H9 (cell line): ENCODE data around the gene ZBTB8A. TPM values are rescaled to one million over a fixed set of nuclear protein-coding genes. Genes with fewer than 3 reads are reported as not detected.
A peak's percentile ranks its signal among the peaks of the same experiment; 100 is the strongest.

Experiments used
- DNase-seq: peaks from one replicate; pipeline ENCODE4 v3.0.0-alpha.2; 2017
- H2AFZ ChIP-seq: one replicate; pipeline ENCODE4 v1.6.1; 2013; ENCODE audit warnings: mild to moderate bottlenecking, low read length, control low read depth, moderate library complexity
- H2AK5ac ChIP-seq: 2 replicates; pipeline ENCODE4 v1.6.1; 2013; ENCODE audit warnings: low read length, control low read depth, mixed read lengths; ENCODE audit not compliant: insufficient read length
- H2BK120ac ChIP-seq: one replicate; pipeline ENCODE4 v1.6.1; 2013; ENCODE audit warnings: low read depth, mild to moderate bottlenecking, low read length, control low read depth, inconsistent platforms; ENCODE audit not compliant: poor library complexity, severe bottlenecking
- H2BK12ac ChIP-seq: 2 replicates; pipeline ENCODE4 v1.6.1; 2013; ENCODE audit warnings: low read length, control low read depth, mixed read lengths, low read depth; ENCODE audit not compliant: insufficient read length
- H2BK15ac ChIP-seq: 2 replicates; pipeline ENCODE4 v1.6.1; 2013; ENCODE audit warnings: low read depth, low read length, control low read depth
- H2BK20ac ChIP-seq: one replicate; pipeline ENCODE4 v1.6.1; 2013; ENCODE audit warnings: low read depth, mild to moderate bottlenecking, low read length, control low read depth, inconsistent platforms; ENCODE audit not compliant: poor library complexity, severe bottlenecking
- H2BK5ac ChIP-seq: 2 replicates; pipeline ENCODE4 v1.6.1; 2013; ENCODE audit warnings: low read length, control low read depth, mixed read lengths; ENCODE audit not compliant: insufficient read length
- H3K14ac ChIP-seq: 2 replicates; pipeline ENCODE4 v1.6.1; 2013; ENCODE audit warnings: low read length, control low read depth; ENCODE audit not compliant: insufficient read depth
- H3K18ac ChIP-seq: 2 replicates; pipeline ENCODE4 v1.6.1; 2013; ENCODE audit warnings: low read depth, mild to moderate bottlenecking, mixed read lengths, low read length, control low read depth; ENCODE audit not compliant: insufficient read length
- H3K23ac ChIP-seq: 2 replicates; pipeline ENCODE4 v1.6.1; 2013; ENCODE audit warnings: low read length, control low read depth, mixed read lengths, low read depth; ENCODE audit not compliant: insufficient read length
- H3K23me2 ChIP-seq: 2 replicates; pipeline ENCODE4 v1.6.1; 2013; ENCODE audit warnings: low read depth, mild to moderate bottlenecking, mixed read lengths, low read length, control low read depth; ENCODE audit not compliant: insufficient read length, poor library complexity, severe bottlenecking
- H3K27ac ChIP-seq: 2 replicates; pipeline ENCODE4 v1.5.1; 2013; ENCODE audit warnings: low read length, control low read depth, mixed read lengths, low read depth; ENCODE audit not compliant: insufficient read length
- H3K27me3 ChIP-seq: 2 replicates; pipeline ENCODE4 v1.6.1; 2013; ENCODE audit warnings: low read length, control low read depth, inconsistent platforms; ENCODE audit not compliant: insufficient read depth
- H3K4ac ChIP-seq: 2 replicates; pipeline ENCODE4 v1.6.1; 2013; ENCODE audit warnings: low read depth, mild to moderate bottlenecking, control low read depth, inconsistent platforms, low read length, moderate library complexity
- H3K4me1 ChIP-seq: 2 replicates; pipeline ENCODE4 v1.6.1; 2013; ENCODE audit warnings: low read length, control low read depth, inconsistent platforms; ENCODE audit not compliant: insufficient read depth
- H3K4me2 ChIP-seq: 2 replicates; pipeline ENCODE4 v1.6.1; 2013; ENCODE audit warnings: low read length, control low read depth, mixed read lengths; ENCODE audit not compliant: insufficient read length, insufficient read depth
- H3K56ac ChIP-seq: 2 replicates; pipeline ENCODE4 v1.6.1; 2013; ENCODE audit warnings: low read depth, mild to moderate bottlenecking, mixed read lengths, low read length, control low read depth; ENCODE audit not compliant: insufficient read length
- H3K79me1 ChIP-seq: 2 replicates; pipeline ENCODE4 v1.6.1; 2013; ENCODE audit warnings: low read depth, mild to moderate bottlenecking, moderate library complexity, low read length, control low read depth, inconsistent platforms; ENCODE audit not compliant: insufficient read depth, poor library complexity, severe bottlenecking
- H3K79me2 ChIP-seq: 2 replicates; pipeline ENCODE4 v1.6.1; 2013; ENCODE audit warnings: low read length, control low read depth, inconsistent platforms; ENCODE audit not compliant: insufficient read depth
- H3K9ac ChIP-seq: 2 replicates; pipeline ENCODE4 v1.6.1; 2013; ENCODE audit warnings: low read length, control low read depth, mixed read lengths; ENCODE audit not compliant: insufficient read length; ENCODE audit errors: extremely low read depth
- H3K9me3 ChIP-seq: one replicate; pipeline ENCODE4 v1.6.1; 2013; ENCODE audit warnings: low read depth, low read length, inconsistent platforms; ENCODE audit not compliant: control insufficient read depth
- H3T11ph ChIP-seq: one replicate; pipeline ENCODE4 v1.6.1; 2013; ENCODE audit warnings: mild to moderate bottlenecking, low read length, control low read depth, inconsistent platforms
- H4K20me1 ChIP-seq: one replicate; pipeline ENCODE4 v1.6.1; 2013; ENCODE audit not compliant: control insufficient read depth, insufficient read length, insufficient read depth
- H4K5ac ChIP-seq: 2 replicates; pipeline ENCODE4 v1.6.1; 2013; ENCODE audit warnings: low read depth, mild to moderate bottlenecking, mixed read lengths, low read length, control low read depth; ENCODE audit not compliant: insufficient read length
- H4K8ac ChIP-seq: replicated peaks from 2 replicates; pipeline ENCODE4 v1.6.1; 2013; ENCODE audit warnings: low read length, control low read depth, mixed read lengths, low read depth; ENCODE audit not compliant: insufficient read length
- H4K91ac ChIP-seq: 2 replicates; pipeline ENCODE4 v1.6.1; 2013; ENCODE audit warnings: low read depth, mild to moderate bottlenecking, moderate library complexity, mixed read lengths, low read length, control low read depth; ENCODE audit not compliant: insufficient read length
- H3K27ac Mint-ChIP-seq, 3 experiments: 2 replicates in 2 of 3; 3 replicates in 1 of 3; pipeline ENCODE4 v1.8.0; 2020 to 2021; ENCODE audit warnings: mixed read lengths in 3 of 3, mild to moderate bottlenecking in 1 of 3, moderate library complexity in 1 of 3
- H3K27me3 Mint-ChIP-seq: 2 replicates; pipeline ENCODE4 v1.8.0; 2021; ENCODE audit warnings: low read depth, mild to moderate bottlenecking, moderate library complexity, mixed read lengths
- H3K36me3 Mint-ChIP-seq, 3 experiments: 2 replicates in 2 of 3; 3 replicates in 1 of 3; pipeline ENCODE4 v1.8.0; 2020 to 2021; ENCODE audit warnings: low read depth in 3 of 3, mixed read lengths in 3 of 3; ENCODE audit not compliant: insufficient read depth in 1 of 3
- H3K4me1 Mint-ChIP-seq, 2 experiments: 2 replicates each; pipeline ENCODE4 v1.8.0; 2020; ENCODE audit warnings: mixed read lengths in 2 of 2
- H3K4me3 Mint-ChIP-seq, 2 experiments: 2 replicates in 1 of 2; 3 replicates in 1 of 2; pipeline ENCODE4 v1.8.0; 2020 to 2021; ENCODE audit warnings: mild to moderate bottlenecking in 2 of 2, mixed read lengths in 2 of 2, moderate library complexity in 1 of 2
- H3K9me3 Mint-ChIP-seq, 2 experiments: 2 replicates in 1 of 2; 3 replicates in 1 of 2; pipeline ENCODE4 v1.8.0; 2020; ENCODE audit warnings: mild to moderate bottlenecking in 2 of 2, mixed read lengths in 2 of 2, moderate library complexity in 1 of 2
- CTCF ChIP-seq: fragments of 200-600 bp; sonication (generic); conservative IDR thresholded peaks from 3 replicates; pipeline ENCODE4 v1.8.0; 2021; ENCODE audit warnings: antibody characterized with exemption, mild to moderate bottlenecking
- WGBS: extraction: QIAGEN DNeasy Blood & Tissue Kit; methylation state at CpG from one replicate; pipeline ENCODE4 v1.1.7; 2013; ENCODE audit warnings: missing lambda C conversion rate, low lambda C conversion rate, mixed read lengths; ENCODE audit not compliant: insufficient read length; ENCODE audit errors: extremely low coverage; 5-methylcytosine and 5-hydroxymethylcytosine counted together
- total RNA-seq: library from RNA; stranded (reverse); gene quantifications from 2 replicates; pipeline ENCODE4 v1.2.1, GENCODE V29; 2021

ZBTB8A gene
- total RNA-seq, 1 experiment from 2014 or later, result 11.3 TPM

- H3K27me3 Mint-ChIP-seq, result no peaks in the 10 kb centered on the region
- Histone ChIP-seq H2BK120ac (no peak overlapping the region), H4K5ac (no peak overlapping the region), H4K20me1 (no peaks in the 10 kb centered on the region), H3K56ac (no peak overlapping the region), H4K91ac (no peak overlapping the region), H2BK15ac (no peak overlapping the region), H4K8ac (no peak overlapping the region), H3K4me2 (no peak overlapping the region), H3K27ac (no peak overlapping the region), H2BK12ac (no peak overlapping the region), H2BK20ac (no peak overlapping the region), H3K18ac (no peak overlapping the region), H3K4ac (no peak overlapping the region), H3K79me1 (no peaks in the 10 kb centered on the region), H3K23me2 (no peaks in the 10 kb centered on the region), H3K4me1 (no peaks in the 10 kb centered on the region), H3K79me2 (no peaks in the 10 kb centered on the region), H3K14ac (no peak overlapping the region), H3K23ac (no peak overlapping the region), H3K9ac (no peak overlapping the region), H2AK5ac (no peak overlapping the region), H2BK5ac (no peak overlapping the region), H3K9me3 (no peaks in the 10 kb centered on the region), H3K27me3 (no peaks in the 10 kb centered on the region), H3T11ph (no peak overlapping the region), H2AFZ (no peak overlapping the region)
- no peak overlapping the region; a peak in 1 of 5 replicates for H3K4me3 Mint-ChIP-seq
- DNase-seq, result no peak
- TF ChIP-seq CTCF, result no peak
- H3K9me3 Mint-ChIP-seq, result no peaks in the 10 kb centered on the region
- H3K4me1 Mint-ChIP-seq, result no peaks in the 10 kb centered on the region
- H3K27ac Mint-ChIP-seq, result peak overlapping the region in 1 of 3 experiments; percentile 77; a peak in 2 of 7 replicates
- H3K36me3 Mint-ChIP-seq, result no peaks in the 10 kb centered on the region
- WGBS, result no CpG with 5 or more reads among the region's 10 CpGs
These were observed 41.3 kb downstream of the ZBTB8A start for GRCh38 chr1:32580348-32581017.
